ENCODE measurements around the gene PIGN.

GRCh38 chr18:62105376-62105775 lies 81.5 kb downstream of the PIGN start:
- TF ChIP-seq POLR2A (IDR thresholded peaks at IDR 0.05) (no peak), CTCF (IDR thresholded peaks at IDR 0.05) (no peak), POLR2AphosphoS5 (IDR thresholded peaks at IDR 0.05) (no peak)

All from breast epithelium (tissue), 3 donors.